Measurements from ENCODE around the gene ZAR1L. TPM values are rescaled to one million over a fixed set of nuclear protein-coding genes. Genes with fewer than 3 reads are reported as not detected.
A peak's percentile ranks its signal among the peaks of the same experiment; 100 is the strongest.

Gene ZAR1L
- total and polyA plus RNA-seq, 9 donors, result 0.36 TPM; not detected in 8

DNA sequence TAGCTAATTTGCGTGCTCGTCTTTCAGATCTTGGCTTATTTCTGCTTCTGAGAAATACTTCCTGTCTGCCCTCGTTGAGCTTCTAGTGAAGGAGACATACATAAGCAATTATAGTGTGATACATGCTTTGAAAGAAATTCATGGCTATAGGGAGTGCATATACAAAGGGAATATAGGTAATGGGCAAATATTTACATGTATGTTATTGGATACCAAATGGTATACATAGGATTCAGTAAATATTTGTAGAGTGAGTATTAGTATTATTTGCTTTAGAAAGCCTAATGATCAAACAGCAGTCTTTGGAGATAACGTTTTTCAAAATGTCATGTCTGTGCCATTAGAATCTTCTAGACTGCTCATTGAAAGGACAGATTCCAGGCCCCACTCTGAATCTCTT lies 5.4 kb upstream of the ZAR1L start:
- no peak for DNase-seq
- Histone ChIP-seq H3K4me1 (ENCODE audit: insufficient read depth) (no peaks in the 10 kb centered on the region), H3K27ac (no peak overlapping the region), H3K9me3 (no peaks in the 10 kb centered on the region), H3K27me3 (no peaks in the 10 kb centered on the region), H3K4me3 (no peak overlapping the region), H3K36me3 (no peaks in the 10 kb centered on the region)
- 79 to 94% (median 88%) methylated on average over 4 of the region's 4 CpGs for WGBS, 3 donors
- TF ChIP-seq EP300 (IDR thresholded peaks at IDR 0.05), result no peak
- TF ChIP-seq POLR2A (IDR thresholded peaks at IDR 0.05), result no peak
- TF ChIP-seq CTCF (IDR thresholded peaks at IDR 0.05), result no peak
- intact Hi-C loops (cut with DNase I), result no loop called here

DNA sequence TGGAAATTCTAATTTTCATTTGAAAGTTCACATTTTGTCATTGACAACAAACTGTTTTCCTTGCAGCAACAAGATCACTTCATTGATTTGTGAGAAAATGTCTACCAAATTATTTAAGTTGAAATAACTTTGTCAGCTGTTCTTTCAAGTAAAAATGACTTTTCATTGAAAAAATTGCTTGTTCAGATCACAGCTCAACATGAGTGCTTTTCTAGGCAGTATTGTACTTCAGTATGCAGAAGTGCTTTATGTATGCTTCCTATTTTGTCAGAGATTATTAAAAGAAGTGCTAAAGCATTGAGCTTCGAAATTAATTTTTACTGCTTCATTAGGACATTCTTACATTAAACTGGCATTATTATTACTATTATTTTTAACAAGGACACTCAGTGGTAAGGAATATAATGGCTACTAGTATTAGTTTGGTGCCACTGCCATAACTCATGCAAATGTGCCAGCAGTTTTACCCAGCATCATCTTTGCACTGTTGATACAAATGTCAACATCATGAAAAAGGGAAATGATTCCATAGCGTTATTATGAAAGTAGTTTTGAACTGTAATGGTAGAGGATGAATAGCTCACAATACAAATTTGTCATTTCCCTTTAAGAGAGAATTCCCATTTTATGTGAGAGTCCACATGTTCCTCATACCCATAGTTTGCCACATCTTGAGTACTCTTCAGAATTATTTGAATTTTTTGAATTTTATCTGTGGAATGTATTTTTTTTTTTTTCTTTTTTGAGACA lies 2.7 kb upstream of the ZAR1L start:
- H3K9me3 ChIP-seq, result no peaks in the 10 kb centered on the region
- intact Hi-C loops (cut with DNase I), result loop anchor here in 2 of 4 donors (10.0 kb wide), 3 partner anchors 293 to 413 kb away; no protein-coding TSS in a partner anchor
- no peak overlapping the region for H3K4me3 ChIP-seq
- TF ChIP-seq EP300 (IDR thresholded peaks at IDR 0.05) (no peak), CTCF (IDR thresholded peaks at IDR 0.05) (no peak), POLR2A (IDR thresholded peaks at IDR 0.05) (no peak)
- DNase-seq, result no peak
- H3K36me3 ChIP-seq, result no peaks in the 10 kb centered on the region
- 84 to 92% (median 85%) methylated on average over 2 of the region's 2 CpGs for WGBS, 3 donors
- H3K27me3 ChIP-seq, result no peaks in the 10 kb centered on the region
- H3K4me1 ChIP-seq (ENCODE audit: insufficient read depth), result peaks cover 5% of the 10 kb centered on the region
- no peak overlapping the region for H3K27ac ChIP-seq

GRCh38 chr13:32316501-32316900 lies 1.3 kb upstream of the ZAR1L start:
- Histone ChIP-seq H3K4me1 (ENCODE audit: insufficient read depth) (peaks cover 5% of the 10 kb centered on the region), H3K27ac (no peak overlapping the region), H3K27me3 (no peaks in the 10 kb centered on the region), H3K4me3 (no peak overlapping the region), H3K36me3 (no peaks in the 10 kb centered on the region), H3K9me3 (no peaks in the 10 kb centered on the region)
- intact Hi-C loops (cut with DNase I), result loop anchor here in 2 of 4 donors (10.0 kb wide), 3 partner anchors 292 to 412 kb away; no protein-coding TSS in a partner anchor
- no peak for DNase-seq
- 55 to 68% (median 64%) methylated on average over 6 of the region's 6 CpGs for WGBS, 3 donors
- TF ChIP-seq POLR2A (IDR thresholded peaks at IDR 0.05), result no peak
- TF ChIP-seq CTCF (IDR thresholded peaks at IDR 0.05), result no peak
- TF ChIP-seq EP300 (IDR thresholded peaks at IDR 0.05), result no peak

GRCh38 chr13:32316028-32316339 lies 821 bp upstream of the ZAR1L start:
- Histone ChIP-seq H3K27ac (no peak overlapping the region), H3K4me3 (peak overlapping the region; percentile 77), H3K9me3 (no peaks in the 10 kb centered on the region), H3K27me3 (no peaks in the 10 kb centered on the region), H3K4me1 (ENCODE audit: insufficient read depth) (peaks cover 5% of the 10 kb centered on the region), H3K36me3 (no peaks in the 10 kb centered on the region)
- WGBS, 3 donors, result 0 to 1% (median 0%) methylated on average over 13 of the region's 13 CpGs
- intact Hi-C loops (cut with DNase I), result loop anchor here in 2 of 4 donors (10.0 kb wide), 3 partner anchors 291 to 411 kb away; no protein-coding TSS in a partner anchor
- no peak for DNase-seq
- TF ChIP-seq EP300 (IDR thresholded peaks at IDR 0.05) (no peak), POLR2A (IDR thresholded peaks at IDR 0.05) (no peak), CTCF (IDR thresholded peaks at IDR 0.05) (no peak)

Data from ovary (tissue), 9 donors.